Muscle of leg (tissue), 11 donors: ENCODE results near the gene PIGU. TPM values are rescaled to one million over a fixed set of nuclear protein-coding genes. Genes with fewer than 3 reads are reported as not detected.

ENCODE experiments used
- DNase-seq: peaks from one replicate; pipeline ENCODE4 v3.0.0; 2013
- H3K27ac ChIP-seq: one replicate; pipeline ENCODE4 v1.5.1; 2013; ENCODE audit warnings: mild to moderate bottlenecking, low read length, control low read depth
- H3K27me3 ChIP-seq: one replicate; pipeline ENCODE4 v1.6.1; 2013; ENCODE audit warnings: low read length; ENCODE audit not compliant: control insufficient read depth, insufficient read depth
- H3K36me3 ChIP-seq: one replicate; pipeline ENCODE4 v1.6.1; 2013; ENCODE audit warnings: low read length; ENCODE audit not compliant: control insufficient read depth, insufficient read depth
- H3K4me1 ChIP-seq: one replicate; pipeline ENCODE4 v1.6.1; 2013; ENCODE audit warnings: low read length; ENCODE audit not compliant: control insufficient read depth, insufficient read depth
- H3K4me3 ChIP-seq: one replicate; pipeline ENCODE4 v1.5.1; 2013; ENCODE audit warnings: low read length, control low read depth
- H3K9me3 ChIP-seq: replicated peaks from 2 replicates; pipeline ENCODE4 v1.6.1; 2013; ENCODE audit warnings: low read depth, low read length; ENCODE audit not compliant: control insufficient read depth
- WGBS: methylation state at CpG from one replicate; pipeline ENCODE4 v1.1.5; 2013; ENCODE audit warnings: missing lambda C conversion rate; ENCODE audit not compliant: insufficient coverage; 5-methylcytosine and 5-hydroxymethylcytosine counted together
- polyA plus RNA-seq, 8 donors: library from polyadenylated mRNA; unstranded; fragments of 120-200 nt; gene quantifications; one replicate each; pipeline versions ENCODE4 v1.2.1 to v1.2.3, GENCODE V29; 2013; ENCODE audit warnings: inconsistent platforms in 1 of 8, low replicate concordance in 1 of 8; ENCODE audit not compliant: insufficient read length in 8 of 8, insufficient read depth in 1 of 8
- total RNA-seq: library from RNA; stranded (reverse); fragments of 120-200 nt; gene quantifications from one replicate; pipeline ENCODE4 v1.2.4, GENCODE V29; 2013

PIGU gene
- total and polyA plus RNA-seq, 9 donors, result 13.1 to 26.8 (median 23.8) TPM

GRCh38 chr20:34574426-34574825 lies 102.5 kb downstream of the PIGU start:
- no peaks in the 10 kb centered on the region for H3K9me3 ChIP-seq
- peaks cover 37% of the 10 kb centered on the region for H3K36me3 ChIP-seq
- no peak overlapping the region for H3K4me3 ChIP-seq
- H3K27ac ChIP-seq, result no peak overlapping the region
- H3K4me1 ChIP-seq, result no peaks in the 10 kb centered on the region
- no peak for DNase-seq
- WGBS, result 94% methylated on average over 5 of the region's 5 CpGs
- H3K27me3 ChIP-seq, result no peaks in the 10 kb centered on the region

- Histone ChIP-seq H3K27me3 (no peaks in the 10 kb centered on the region), H3K36me3 (peaks cover 33% of the 10 kb centered on the region), H3K9me3 (no peaks in the 10 kb centered on the region), H3K27ac (no peak overlapping the region), H3K4me1 (no peaks in the 10 kb centered on the region), H3K4me3 (no peak overlapping the region)
- DNase-seq, result no peak
- WGBS, result 94% methylated on average over 5 of the region's 7 CpGs
Observed at GRCh38 chr20:34573541-34574300, 103.2 kb downstream of the PIGU start.

- H3K4me3 ChIP-seq, result no peak overlapping the region
- DNase-seq, result no peak
- H3K4me1 ChIP-seq, result no peaks in the 10 kb centered on the region
- H3K36me3 ChIP-seq, result peaks cover 45% of the 10 kb centered on the region
- H3K9me3 ChIP-seq, result no peaks in the 10 kb centered on the region
- H3K27me3 ChIP-seq, result no peaks in the 10 kb centered on the region
- H3K27ac ChIP-seq, result no peak overlapping the region
- WGBS, result 87% methylated on average over 2 of the region's 5 CpGs
Observed at GRCh38 chr20:34571753-34572152, 105.1 kb downstream of the PIGU start.

DNA sequence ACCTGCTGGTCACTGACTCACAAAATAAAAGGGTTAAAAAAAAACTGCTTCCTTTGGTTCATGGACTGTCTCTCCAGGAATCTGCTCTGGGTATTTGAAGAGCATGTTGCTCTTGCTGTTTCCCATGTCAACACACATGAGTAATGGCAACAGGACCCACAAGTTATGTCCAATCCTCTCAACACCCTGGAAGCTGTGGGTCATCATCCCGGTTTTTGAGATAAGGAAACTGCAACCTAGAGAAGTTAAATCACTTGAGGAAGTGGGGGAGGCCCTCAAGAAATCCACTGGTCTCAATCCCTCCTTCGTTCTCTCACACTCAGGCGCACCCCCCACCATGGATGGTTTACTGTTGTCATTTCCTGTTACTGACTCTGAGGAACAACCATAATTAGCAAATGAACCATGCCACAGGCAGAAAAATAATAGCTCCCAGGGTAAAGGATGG lies 106.0 kb downstream of the PIGU start:
- no peaks in the 10 kb centered on the region for H3K9me3 ChIP-seq
- 60% methylated on average over 1 of the region's 3 CpGs for WGBS
- no peak overlapping the region for H3K27ac ChIP-seq
- peaks cover 51% of the 10 kb centered on the region for H3K36me3 ChIP-seq
- no peak for DNase-seq
- no peak overlapping the region for H3K4me3 ChIP-seq
- peaks cover 2% of the 10 kb centered on the region for H3K4me1 ChIP-seq
- no peaks in the 10 kb centered on the region for H3K27me3 ChIP-seq

DNA sequence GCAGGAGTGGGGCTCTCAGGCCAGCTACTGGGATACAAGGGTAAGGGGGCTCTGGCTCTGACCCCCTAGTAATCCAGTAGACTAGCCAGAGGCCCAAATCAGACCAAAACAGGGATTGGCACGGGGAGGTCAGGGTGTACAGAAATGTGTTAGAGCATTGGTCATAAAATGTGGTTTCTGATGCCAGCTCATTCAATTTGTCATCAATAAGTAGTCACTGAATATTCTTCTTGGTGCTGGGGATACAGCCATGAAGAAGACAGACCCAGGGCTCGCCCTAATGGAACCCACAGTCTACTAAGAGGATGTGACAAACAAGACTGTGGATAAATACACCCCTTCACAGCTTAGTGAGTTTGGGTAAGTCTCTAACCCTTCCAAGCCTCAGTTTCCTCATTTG lies 107.3 kb downstream of the PIGU start:
- no peak for DNase-seq
- Histone ChIP-seq H3K36me3 (peaks cover 44% of the 10 kb centered on the region), H3K27me3 (no peaks in the 10 kb centered on the region), H3K9me3 (no peaks in the 10 kb centered on the region), H3K4me3 (no peak overlapping the region), H3K27ac (no peak overlapping the region), H3K4me1 (peaks cover 2% of the 10 kb centered on the region)
- WGBS, result no CpG with 5 or more reads among the region's 2 CpGs

GRCh38 chr20:34567892-34568865 lies 108.7 kb downstream of the PIGU start:
- Histone ChIP-seq H3K36me3 (peaks cover 31% of the 10 kb centered on the region), H3K27ac (no peak overlapping the region), H3K27me3 (no peaks in the 10 kb centered on the region), H3K9me3 (no peaks in the 10 kb centered on the region), H3K4me1 (peaks cover 2% of the 10 kb centered on the region), H3K4me3 (no peak overlapping the region)
- DNase-seq, result no peak
- whole genome bisulfite sequencing, result 90% methylated on average over 7 of the region's 15 CpGs

DNA sequence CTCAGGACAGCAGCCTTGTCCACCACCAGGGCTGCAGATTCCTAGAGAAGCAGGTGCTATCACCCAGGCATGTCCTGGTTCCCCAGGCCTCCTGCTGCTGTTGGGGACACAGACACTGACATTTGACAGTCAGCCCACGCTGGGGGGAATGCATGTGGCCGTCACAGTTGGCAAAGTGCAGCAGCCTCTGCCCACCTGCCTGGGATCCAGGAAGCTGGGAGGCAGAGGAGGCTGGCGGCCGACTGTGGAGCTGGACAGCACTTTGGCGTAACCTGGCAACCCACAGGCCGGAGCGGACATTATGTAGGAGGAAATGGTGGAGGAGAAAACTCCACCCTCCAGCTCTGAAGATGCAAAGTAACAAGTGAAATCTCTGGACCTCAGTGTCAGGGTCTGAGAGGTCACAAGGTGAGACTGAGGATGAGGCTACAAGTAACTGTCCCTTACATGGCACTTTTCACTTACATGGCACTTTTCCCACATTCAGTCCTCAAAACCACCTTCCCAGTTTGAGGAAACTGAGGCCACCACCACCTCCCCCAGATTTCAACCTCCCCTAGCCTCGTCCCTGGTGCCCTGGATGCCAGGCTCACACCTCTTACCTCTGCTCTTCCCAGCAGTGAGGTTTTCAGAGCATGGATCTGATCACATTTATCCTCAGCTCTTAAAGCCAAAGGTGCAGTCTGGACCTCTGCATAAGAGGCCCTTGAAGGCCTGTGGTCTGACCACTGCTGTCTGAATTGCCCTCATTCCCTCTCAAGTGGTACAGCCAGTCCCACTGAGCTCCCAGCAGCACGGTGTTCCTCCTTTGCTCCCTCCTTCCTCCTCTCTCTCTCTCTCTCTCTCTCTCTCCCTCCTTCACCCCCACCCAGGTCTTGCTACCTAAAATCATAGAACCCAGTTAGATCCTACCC lies 109.7 kb downstream of the PIGU start:
- no peaks in the 10 kb centered on the region for H3K9me3 ChIP-seq
- H3K4me1 ChIP-seq, result peaks cover 2% of the 10 kb centered on the region
- H3K27me3 ChIP-seq, result no peaks in the 10 kb centered on the region
- H3K36me3 ChIP-seq, result peaks cover 31% of the 10 kb centered on the region
- no peak for DNase-seq
- H3K4me3 ChIP-seq, result no peak overlapping the region
- WGBS, result 69% methylated on average over 6 of the region's 9 CpGs
- H3K27ac ChIP-seq, result no peak overlapping the region

GRCh38 chr20:34564833-34565232 lies 112.1 kb downstream of the PIGU start:
- H3K4me1 ChIP-seq, result peaks cover 3% of the 10 kb centered on the region
- H3K36me3 ChIP-seq, result peaks cover 22% of the 10 kb centered on the region
- no peaks in the 10 kb centered on the region for H3K9me3 ChIP-seq
- no peaks in the 10 kb centered on the region for H3K27me3 ChIP-seq
- no peak for DNase-seq
- no peak overlapping the region for H3K27ac ChIP-seq
- 68% methylated on average over 7 of the region's 7 CpGs for WGBS
- no peak overlapping the region for H3K4me3 ChIP-seq

DNA sequence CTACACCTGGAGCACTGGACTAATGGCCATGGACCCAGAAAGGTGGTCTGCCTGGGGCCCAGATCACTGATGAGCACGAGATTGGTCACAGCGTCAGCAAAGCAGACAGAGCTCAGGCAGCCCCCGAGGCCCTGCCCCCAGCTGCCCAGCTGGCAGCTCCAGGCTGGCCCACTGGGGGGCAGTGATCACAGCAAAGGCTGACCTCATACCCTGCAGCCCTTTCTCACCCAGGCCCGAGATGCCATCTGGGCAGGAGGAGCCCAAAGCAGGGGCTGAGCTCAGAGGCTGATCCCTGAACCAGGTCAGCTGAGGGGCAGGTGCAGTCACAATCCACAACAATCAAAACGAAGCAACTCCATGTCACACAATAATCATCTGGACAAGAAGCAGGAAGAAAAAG lies 114.3 kb downstream of the PIGU start:
- Histone ChIP-seq H3K27me3 (no peaks in the 10 kb centered on the region), H3K9me3 (no peaks in the 10 kb centered on the region), H3K4me1 (peaks cover 16% of the 10 kb centered on the region), H3K36me3 (peaks cover 13% of the 10 kb centered on the region), H3K4me3 (no peak overlapping the region), H3K27ac (no peak overlapping the region)
- no peak for DNase-seq
- WGBS, result 54% methylated on average over 3 of the region's 5 CpGs
